Fibroblast of peridontal ligament (primary cell): ENCODE data around the gene NLRP12.
"Not testable (repeated sequence)": the region's sequence is repeated elsewhere in the genome, so short reads cannot be mapped to it uniquely, and the experiment has no call there.

ENCODE experiments used
- DNase-seq: peaks from one replicate; pipeline ENCODE4 v3.0.0-alpha.2; 2010; ENCODE audit errors: extremely low read depth

The NLRP12 gene

GRCh38 chr19:53824134-53824611, at the start of gene NLRP12:
NLRP12 (minus strand) TSS chr19:53824314; CDS start chr19:53824174, 140 bp downstream.
- no peak for DNase-seq

DNA sequence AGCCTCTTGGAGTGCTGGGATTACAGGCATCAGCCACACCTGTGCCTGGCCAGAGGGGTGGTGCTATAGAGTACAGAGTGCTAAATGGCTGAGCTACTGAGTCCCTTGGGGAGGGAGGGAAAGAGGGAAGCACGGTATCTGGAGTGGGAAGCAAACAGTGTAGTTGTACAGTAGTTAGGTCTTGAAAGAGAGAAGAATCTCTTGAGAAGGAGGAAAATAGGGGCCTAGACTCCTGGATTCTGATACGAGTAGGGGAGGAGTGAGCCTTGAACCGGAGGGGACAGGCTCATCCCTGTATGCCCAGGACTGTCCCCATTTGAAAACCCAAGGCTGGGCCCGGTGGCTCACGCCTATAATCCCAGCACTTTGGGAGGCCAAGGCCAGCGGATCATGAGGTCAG, 48.6 kb upstream of the NLRP12 start:
- DNase-seq: no peak

GRCh38 chr19:53871454-53871853, 47.3 kb upstream of the NLRP12 start:
- no peak for DNase-seq

DNA sequence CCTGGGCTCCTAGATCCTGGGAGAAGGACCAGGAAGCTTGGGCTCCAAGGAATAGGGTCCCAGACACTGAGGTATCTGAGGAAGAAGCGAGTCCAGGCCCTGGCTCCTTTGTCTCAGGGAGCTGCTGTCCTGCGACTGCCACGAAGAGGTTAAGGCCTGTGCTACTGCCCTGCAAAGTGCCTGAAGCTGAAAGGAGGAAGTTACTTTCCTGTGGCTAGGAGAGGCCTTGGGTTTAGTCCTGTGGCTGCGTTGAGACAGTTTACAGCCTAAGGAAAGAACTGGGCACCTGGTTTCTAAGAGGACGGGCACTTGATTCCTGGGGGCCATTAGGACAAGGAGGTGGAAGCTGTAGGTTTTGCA, 46.4 kb upstream of the NLRP12 start:
- no peak for DNase-seq

DNA sequence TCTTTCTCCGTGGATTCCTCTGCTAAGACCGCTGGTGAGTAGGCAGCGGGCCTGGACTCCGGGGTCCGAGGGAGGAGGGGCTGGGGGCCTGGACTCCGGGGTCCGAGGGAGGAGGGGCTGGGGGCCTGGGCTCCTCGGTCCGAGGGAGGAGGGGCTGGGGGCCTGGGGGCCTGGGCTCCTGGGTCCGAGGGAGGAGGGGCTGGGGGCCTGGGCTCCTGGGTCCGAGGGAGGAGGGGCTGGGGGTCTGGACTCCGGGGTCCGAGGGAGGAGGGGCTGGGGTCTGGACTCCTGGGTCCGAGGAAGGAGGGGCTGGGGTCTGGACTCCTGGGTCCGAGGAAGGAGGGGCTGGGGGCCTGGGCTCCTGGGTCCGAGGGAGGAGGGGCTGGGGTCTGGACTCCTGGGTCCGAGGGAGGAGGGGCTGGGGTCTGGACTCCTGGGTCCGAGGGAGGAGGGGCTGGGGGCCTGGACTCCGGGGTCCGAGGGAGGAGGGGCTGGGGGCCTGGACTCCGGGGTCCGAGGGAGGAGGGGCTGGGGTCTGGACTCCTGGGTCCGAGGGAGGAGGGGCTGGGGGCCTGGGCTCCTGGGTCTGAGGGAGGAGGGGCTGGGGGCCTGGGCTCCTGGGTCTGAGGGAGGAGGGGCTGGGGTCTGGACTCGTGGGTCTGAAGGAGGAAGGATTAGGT, 45.8 kb upstream of the NLRP12 start:
- not testable (repeated sequence) for DNase-seq

DNA sequence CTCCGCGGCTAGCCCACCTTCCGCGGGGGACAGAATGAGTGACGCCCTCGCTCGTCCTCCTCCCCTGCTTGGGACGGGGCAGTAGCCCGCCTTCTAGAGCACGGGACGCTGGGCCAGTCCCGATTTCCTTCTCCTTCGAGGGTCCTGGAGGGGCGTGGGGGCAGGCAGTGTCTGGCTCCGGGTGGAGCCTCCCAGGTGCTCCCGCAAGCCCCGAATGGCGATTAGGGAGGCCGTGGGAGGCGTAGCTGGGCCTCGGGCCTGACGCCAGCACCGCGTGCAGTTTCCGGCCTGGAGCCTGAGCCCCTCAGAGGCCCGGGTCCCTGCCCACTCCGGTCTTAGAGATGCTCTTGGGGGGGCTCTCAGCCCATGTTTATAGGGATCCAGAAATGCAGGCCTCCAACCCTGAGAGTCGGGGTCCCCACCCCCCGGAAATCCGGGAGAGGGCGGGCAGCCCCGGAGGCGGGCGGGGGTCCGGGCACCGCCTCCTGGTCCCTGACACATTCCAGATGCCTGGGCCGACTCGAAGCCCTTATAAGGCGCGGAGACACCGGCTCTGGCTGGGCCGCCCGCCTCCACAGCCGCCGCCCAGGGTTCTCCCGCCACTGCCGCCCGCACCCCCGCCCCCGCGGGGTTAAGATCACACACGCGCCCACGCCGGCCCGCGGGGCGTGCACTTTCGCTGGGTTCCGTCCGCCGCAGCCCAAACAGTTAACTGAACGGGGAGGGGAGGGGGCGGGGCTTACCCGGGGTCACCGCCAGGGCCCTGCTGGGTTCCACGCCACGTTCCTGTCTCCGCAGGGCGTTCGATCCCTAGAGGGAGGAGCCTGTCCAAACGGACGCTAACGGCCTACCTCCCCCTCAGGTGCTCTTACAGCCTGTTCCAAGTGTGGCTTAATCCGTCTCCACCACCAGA, 45.0 kb upstream of the NLRP12 start:
- peak; percentile 81 for DNase-seq

DNA sequence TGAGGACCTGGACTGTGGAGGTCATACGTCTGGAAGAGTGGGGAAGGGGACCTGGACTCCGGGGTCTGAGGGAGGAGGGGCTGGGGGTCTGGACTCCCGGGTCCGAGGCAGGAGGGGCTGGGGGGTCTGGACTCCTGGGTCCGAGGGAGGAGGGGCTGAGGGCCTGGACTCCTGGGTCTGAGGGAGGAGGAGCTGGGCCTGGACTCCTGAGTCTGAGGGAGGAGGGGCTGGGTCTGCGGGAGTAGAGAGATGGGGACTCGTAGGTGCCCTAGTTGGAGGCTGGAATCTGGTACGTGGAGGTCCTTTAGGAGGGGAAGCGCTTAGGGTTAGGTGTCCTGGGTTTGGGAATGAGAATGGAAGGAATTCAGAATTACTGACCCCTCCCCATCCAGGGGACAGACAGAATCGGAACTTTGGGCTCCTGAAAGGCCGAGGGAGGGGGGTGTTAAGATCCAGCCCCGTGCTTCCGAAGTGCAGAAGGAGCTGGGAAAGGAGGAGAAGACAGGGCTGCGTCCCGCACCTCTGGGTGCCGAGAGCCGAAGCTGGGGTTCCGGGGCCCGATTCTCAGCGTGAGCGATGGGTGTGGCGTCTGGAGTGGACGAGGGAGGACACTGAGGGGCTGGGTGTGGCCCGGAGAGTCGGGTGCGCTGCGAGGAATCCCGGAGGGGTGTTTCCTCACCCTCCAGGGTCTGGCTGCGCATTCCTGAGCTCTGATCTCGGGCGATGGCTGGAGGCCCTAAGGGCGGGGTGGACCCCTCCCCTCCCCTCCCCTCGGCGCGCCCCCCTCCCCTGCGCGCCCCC, 44.2 kb upstream of the NLRP12 start:
- peak; percentile 51 for DNase-seq

GRCh38 chr19:53867225-53868090, 43.3 kb upstream of the NLRP12 start, which contains the start of gene MYADM:
MYADM (plus strand) TSS chr19:53867883; CDS start chr19:53873530, 5,647 bp downstream.
- DNase-seq: peak; percentile 98

GRCh38 chr19:53866865-53867224, 42.7 kb upstream of the NLRP12 start:
- DNase-seq: no peak

- peak; percentile 70 for DNase-seq
These were observed 42.1 kb upstream of the NLRP12 start for GRCh38 chr19:53865918-53866864.

- DNase-seq: no peak
These were observed 41.4 kb upstream of the NLRP12 start for GRCh38 chr19:53865523-53865917.

DNA sequence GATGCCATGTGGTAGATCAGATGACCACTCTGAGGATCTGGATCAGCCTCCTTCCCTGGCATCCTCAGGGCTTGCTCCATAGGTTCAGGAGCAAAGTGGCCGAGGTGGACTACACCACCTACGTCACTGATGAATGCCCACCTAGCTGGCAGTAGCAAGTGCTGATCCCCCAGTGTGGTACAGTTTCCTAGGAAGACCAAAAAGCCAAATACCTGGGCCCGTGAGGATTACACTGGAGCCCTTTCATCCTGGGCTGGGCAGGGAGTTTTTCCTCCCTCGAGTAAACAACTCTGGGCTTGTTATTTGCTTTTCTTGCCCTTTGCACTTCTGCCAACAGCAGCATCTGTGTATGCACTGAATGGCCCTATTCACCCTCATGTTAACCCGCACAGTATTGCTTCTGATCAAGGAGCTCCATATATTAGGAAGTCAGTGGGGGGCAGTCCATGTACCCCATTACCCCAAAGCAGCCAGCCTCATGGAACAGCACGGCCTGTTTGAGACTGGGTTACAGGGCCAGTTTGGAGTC, 40.3 kb upstream of the NLRP12 start:
- no peak for DNase-seq

GRCh38 chr19:53853707-53854106, 29.6 kb upstream of the NLRP12 start:
- DNase-seq: no peak

GRCh38 chr19:53849237-53849676, 25.1 kb upstream of the NLRP12 start:
- peak; percentile 82 for DNase-seq

DNA sequence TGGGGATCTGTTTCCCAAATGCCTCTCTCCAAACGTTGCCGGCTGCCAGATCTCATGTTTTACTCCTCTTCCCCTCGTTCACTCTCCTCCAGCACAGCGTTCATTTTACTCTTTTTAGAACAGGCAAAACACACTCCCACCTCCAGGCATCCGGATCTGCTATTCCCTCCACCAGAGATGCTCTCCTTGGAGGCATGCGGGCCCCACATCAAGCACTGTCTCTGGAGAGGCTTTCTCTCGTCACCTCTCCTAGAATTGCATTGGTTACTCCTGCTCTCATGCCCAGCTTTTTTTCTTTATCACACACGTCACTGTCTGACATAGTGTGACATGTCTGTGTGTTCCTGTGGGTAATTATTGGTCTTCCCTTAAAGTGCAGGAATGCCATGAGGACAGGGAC, 23.4 kb upstream of the NLRP12 start:
- DNase-seq: no peak

DNA sequence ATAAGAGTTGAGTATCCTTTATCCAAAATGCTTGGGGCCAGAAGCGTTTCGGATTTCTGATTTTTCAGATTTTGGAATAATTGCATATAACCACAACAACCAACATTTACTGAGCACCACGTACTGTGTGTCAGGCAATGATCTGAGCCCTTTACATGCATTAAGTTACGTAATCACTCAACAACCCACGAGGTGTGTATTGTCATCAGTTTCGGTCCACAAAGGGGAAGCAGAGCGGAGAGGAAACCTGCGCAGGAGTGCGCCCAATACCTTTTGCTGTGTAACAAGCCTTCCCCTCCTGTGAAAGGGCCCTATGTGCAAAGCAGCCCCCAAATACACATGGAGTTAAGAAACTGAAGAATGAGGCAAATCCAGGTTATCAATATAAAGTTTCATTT, 20.7 kb upstream of the NLRP12 start:
- DNase-seq: no peak

- DNase-seq: peak; percentile 92
These were observed 16.8 kb upstream of the NLRP12 start for GRCh38 chr19:53840914-53841313.

GRCh38 chr19:53840241-53840640, 16.1 kb upstream of the NLRP12 start:
- not testable (repeated sequence) for DNase-seq

DNA sequence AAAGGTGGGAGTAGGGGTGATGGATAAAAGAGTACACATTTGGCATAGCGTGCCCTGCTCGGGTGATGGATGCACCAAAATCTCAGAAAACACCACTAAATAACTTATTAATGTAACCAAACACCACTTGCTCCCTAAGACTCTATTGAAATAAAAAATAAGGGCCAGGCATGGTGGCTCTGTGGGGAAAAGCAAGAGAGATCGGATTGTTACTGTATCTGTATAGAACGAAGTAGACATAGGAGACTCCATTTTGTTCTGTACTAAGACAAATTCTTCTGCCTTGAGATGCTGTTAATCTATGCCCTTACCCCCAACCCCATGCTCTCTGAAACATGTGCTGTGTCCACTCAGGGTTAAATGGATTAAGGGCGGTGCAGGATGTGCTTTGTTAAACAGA, 14.3 kb upstream of the NLRP12 start:
- DNase-seq: not testable (repeated sequence)

GRCh38 chr19:53832861-53833260, 8.7 kb upstream of the NLRP12 start:
- not testable (repeated sequence) for DNase-seq
